ENCODE measurements around the gene GALNT13.

GALNT13 gene

DNA sequence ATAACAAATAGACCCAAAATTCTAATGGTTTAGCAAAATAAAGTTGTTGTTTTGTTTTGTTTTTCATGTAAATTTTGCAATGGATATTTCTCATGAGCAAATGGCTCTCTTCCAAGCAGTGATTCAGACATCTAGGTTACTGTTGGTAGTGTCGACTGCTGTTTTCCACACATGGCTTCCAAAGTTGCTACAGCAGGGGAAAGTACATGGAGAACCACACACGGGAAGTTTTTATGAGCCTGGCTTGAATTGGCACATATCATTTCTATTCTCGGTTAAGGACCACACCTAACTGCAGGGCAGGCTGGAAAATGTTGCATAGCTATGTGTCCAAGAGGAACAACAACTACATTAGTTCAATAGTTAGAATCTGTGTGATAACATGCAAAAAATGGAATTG, 262.1 kb downstream of the GALNT13 start:
- DNase-seq, result no peak

GRCh38 chr2:154140249-154141025, 268.7 kb downstream of the GALNT13 start:
- no peak for DNase-seq

DNA sequence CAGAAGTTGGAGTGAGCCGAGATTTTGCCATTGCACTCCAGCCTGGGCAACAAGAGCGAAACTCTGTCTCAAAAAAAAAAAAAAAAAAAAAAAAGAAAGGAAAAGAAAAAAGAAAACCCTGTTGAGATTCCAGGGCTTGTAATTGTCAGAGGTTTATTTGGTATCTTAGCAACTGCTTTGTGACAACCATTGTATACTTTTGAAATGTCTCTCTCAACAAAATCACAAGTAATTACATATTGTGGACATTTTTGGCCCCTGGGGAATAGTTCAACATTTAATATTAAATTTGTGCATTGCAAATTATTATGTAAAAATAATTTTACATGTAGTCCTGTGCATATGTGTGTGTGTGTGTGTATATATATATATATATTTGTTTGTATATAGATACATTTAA, 270.8 kb downstream of the GALNT13 start:
- no peak for DNase-seq

- no peak for DNase-seq
Observed at GRCh38 chr2:154143105-154143504, 271.4 kb downstream of the GALNT13 start.

- DNase-seq, result no peak
Observed at GRCh38 chr2:154158101-154158500, 286.4 kb downstream of the GALNT13 start.

GRCh38 chr2:154161286-154161685, 289.6 kb downstream of the GALNT13 start:
- no peak for DNase-seq

- DNase-seq, result no peak
Observed at GRCh38 chr2:154170400-154170799, 298.7 kb downstream of the GALNT13 start.

DNA sequence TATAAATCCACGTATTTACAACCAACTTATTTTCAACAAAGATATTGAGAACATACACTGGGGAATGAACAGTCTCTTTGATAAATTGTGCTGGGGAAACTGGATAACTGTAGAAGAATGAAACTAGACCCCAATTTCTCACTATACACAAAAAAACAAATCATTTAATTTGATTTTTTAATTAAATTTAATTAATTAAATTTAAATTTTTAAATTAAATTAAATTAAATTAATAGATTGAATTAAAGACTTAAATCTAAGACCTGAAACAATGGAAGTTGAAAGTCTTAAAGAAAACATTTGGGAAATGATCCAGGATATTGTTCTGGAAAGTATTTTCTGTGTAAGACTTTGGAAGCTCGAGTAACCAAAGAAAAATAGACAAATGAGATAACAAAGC, 301.4 kb downstream of the GALNT13 start:
- DNase-seq, result no peak

- DNase-seq, result no peak
Observed at GRCh38 chr2:154173919-154174318, 302.2 kb downstream of the GALNT13 start.

GRCh38 chr2:154182008-154182407, 310.3 kb downstream of the GALNT13 start:
- no peak for DNase-seq

GRCh38 chr2:154187948-154188347, 316.2 kb downstream of the GALNT13 start:
- DNase-seq, result no peak

DNA sequence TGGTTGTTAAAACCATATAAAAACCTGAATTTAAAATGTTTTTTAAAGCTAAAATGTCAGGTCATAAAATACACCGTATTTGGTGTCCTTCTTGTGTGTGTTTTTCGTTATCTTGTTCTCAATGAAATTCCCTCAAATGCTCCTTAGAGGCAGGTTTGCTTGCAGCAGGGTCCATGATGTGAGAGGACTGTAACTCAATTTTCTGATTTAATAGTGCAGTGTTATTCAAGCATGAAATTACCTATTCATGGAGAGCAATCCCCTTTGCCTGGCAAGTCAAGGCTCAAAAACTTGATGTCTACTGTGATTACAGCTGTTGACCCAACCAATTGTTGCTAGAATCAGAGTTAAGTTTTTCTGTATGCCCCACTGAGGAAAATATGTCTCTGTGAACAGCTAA, 318.2 kb downstream of the GALNT13 start:
- no peak for DNase-seq

DNA sequence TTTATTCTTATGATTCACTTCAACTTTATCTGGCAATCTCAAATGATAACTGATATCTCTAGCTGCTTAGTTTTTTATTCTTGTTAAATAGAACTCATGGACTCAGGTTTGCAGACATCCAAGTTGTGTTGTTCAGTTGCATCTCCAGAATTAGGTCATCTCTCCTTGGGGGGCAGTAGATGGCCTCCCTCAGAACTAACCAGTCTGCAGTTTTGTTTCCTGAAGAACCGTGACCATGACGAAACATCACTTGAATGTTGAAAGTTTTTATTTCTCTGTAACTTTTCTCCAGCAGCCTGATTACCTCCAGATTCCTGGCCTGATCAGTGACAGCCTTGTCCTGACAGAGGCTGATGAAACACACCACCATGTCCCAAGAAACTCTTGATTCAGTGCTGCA, 321.5 kb downstream of the GALNT13 start:
- DNase-seq, result no peak

GRCh38 chr2:154194909-154195643, 323.4 kb downstream of the GALNT13 start:
- DNase-seq, result no peak

GRCh38 chr2:154195644-154196195, 324.0 kb downstream of the GALNT13 start:
- no peak for DNase-seq

DNA sequence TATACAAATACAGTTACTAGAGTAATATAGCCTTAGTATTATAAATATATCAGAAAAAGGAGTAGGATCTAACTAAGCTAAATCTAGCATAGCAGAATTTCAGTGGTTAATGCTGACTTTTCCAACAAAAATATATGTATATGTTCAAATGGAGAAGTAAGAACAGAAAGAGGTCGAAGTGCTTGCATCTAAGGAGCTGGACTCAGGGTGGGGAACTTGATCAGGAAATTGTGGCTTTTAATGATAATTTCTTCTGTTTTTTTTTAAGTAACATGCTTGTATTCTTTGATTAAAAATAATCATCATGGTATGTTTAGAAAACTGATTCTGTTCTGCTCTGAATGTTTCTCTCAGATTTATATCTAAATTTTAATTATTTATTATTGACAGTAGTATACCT, 327.1 kb downstream of the GALNT13 start:
- DNase-seq, result no peak

GRCh38 chr2:154203206-154203605, 331.5 kb downstream of the GALNT13 start:
- DNase-seq, result no peak

DNA sequence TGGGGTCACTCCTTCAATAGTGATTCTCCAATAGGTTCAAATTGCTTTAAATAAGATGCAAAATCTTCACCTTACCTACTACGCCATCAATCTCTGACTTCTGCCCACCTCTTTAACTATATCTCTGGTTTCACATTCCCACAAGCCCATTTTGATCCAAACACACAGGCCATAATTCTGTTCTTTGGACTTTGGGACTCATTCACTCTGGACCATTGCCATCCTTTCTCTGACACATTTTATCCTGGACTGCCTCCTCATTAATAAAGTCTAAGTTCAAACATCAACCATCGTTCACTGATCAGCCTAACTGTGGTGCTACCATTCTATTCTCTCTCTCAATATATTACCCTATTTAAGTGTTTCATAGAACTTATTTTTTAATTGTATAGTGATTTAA, 332.2 kb downstream of the GALNT13 start:
- DNase-seq, result no peak

DNA sequence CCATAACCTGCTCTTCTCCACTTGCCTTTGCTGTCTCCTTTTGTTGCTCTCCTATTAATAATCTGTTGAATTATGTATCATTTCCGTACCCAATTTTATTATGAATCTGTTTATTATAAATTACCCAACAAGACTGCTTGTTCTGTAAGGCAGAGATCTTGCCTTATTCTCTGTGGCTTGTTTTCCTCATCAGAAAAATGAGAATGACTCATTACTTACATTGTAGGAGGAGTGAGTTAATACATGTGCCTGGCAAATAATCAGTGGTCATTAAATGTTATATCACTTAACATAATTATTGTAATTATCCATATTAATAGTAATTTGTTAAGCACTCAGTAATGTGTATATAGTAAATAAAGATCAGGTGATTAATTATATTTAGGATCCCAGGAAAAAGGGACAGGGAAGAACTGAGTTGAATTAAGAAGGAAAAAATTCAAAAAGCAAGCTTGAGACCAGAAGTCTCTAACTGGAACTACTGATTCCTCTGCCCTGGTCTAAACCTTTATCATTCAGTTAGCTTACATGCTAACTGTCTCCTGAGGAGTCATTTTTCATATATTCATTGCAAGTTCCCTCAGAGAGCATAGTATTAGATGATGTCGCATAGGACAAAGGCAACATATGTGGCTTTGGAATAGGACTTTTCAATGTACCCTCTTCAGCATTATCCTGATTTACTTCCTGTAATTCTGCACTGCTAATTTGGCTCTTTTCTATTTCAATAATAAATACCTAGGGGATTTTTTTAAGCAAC, 335.7 kb downstream of the GALNT13 start:
- no peak for DNase-seq

GRCh38 chr2:154223726-154224125, 352.0 kb downstream of the GALNT13 start:
- no peak for DNase-seq

GRCh38 chr2:154226931-154227330, 355.2 kb downstream of the GALNT13 start:
- peak; percentile 58 for DNase-seq

GRCh38 chr2:154228566-154229280, 357.0 kb downstream of the GALNT13 start:
- no peak for DNase-seq

- no peak for DNase-seq
Observed at GRCh38 chr2:154229966-154230365, 358.2 kb downstream of the GALNT13 start.

All from NCI-H1694 (cell line).